Dedifferentiated amniotic fluid mesenchymal stem cell (primary cell): ENCODE data around the gene ACSM4.

Experiments
- DNase-seq: peaks from one replicate; pipeline ENCODE4 v3.0.0-alpha.2; 2016; ENCODE audit errors: extremely low spot score

The ACSM4 gene

GRCh38 chr12:7339675-7340074 is 35.8 kb downstream of the ACSM4 start:
- no peak for DNase-seq

GRCh38 chr12:7344833-7345606 is 41.1 kb downstream of the ACSM4 start:
- DNase-seq, result no peak

- no peak for DNase-seq
Observed at GRCh38 chr12:7346551-7347225, 42.8 kb downstream of the ACSM4 start.

- DNase-seq, result no peak
Observed at GRCh38 chr12:7349418-7349817, 45.5 kb downstream of the ACSM4 start.

GRCh38 chr12:7351177-7351576 is 47.3 kb downstream of the ACSM4 start:
- DNase-seq, result no peak

- DNase-seq, result no peak
Observed at GRCh38 chr12:7352661-7353060, 48.8 kb downstream of the ACSM4 start.

GRCh38 chr12:7354529-7354928 is 50.7 kb downstream of the ACSM4 start:
- DNase-seq, result no peak

- DNase-seq, result no peak
Observed at GRCh38 chr12:7361265-7361664, 57.4 kb downstream of the ACSM4 start.

GRCh38 chr12:7362734-7363133 is 58.9 kb downstream of the ACSM4 start:
- no peak for DNase-seq

GRCh38 chr12:7369274-7369729 is 65.4 kb downstream of the ACSM4 start:
- DNase-seq, result no peak

- DNase-seq, result no peak
Observed at GRCh38 chr12:7373226-7373625, 69.4 kb downstream of the ACSM4 start.

GRCh38 chr12:7374423-7375144 is 70.7 kb downstream of the ACSM4 start:
- no peak for DNase-seq

- DNase-seq, result no peak
Observed at GRCh38 chr12:7375145-7375543, 71.3 kb downstream of the ACSM4 start.

GRCh38 chr12:7376196-7376595 is 72.3 kb downstream of the ACSM4 start:
- no peak for DNase-seq
